Measurements from ENCODE around the gene BCL2L14. TPM values are rescaled to one million over a fixed set of nuclear protein-coding genes. Genes with fewer than 3 reads are reported as not detected.

BCL2L14 gene
- total and polyA plus RNA-seq, 2 experiments from 2014 or later, result 4.9 to 17.8 TPM

- Histone ChIP-seq H3K4me2 (no peak overlapping the region), H3K27me3 (no peaks in the 10 kb centered on the region), H4K20me1 (ENCODE audit: insufficient read depth, poor library complexity, severe bottlenecking) (no peaks in the 10 kb centered on the region), H3K79me2 (no peaks in the 10 kb centered on the region), H3K4me1 (ENCODE audit: insufficient read depth) (peaks cover 7% of the 10 kb centered on the region), H3K4me3 (no peak overlapping the region), H3K27ac (no peak overlapping the region), H2AFZ (no peak overlapping the region), H3K9me3 (ENCODE audit: low read depth) (no peaks in the 10 kb centered on the region), H3K9me2 (replicated peaks; ENCODE audit: insufficient read depth) (no peaks in the 10 kb centered on the region), H3K36me3 (replicated peaks; ENCODE audit: insufficient read depth, low read depth) (no peaks in the 10 kb centered on the region)
- DNase-seq (ENCODE audit: low spot score), result no peak
- TF ChIP-seq EZH2 (IDR thresholded peaks at IDR 0.05; ENCODE audit: borderline replicate concordance), result no peak
- TF ChIP-seq CTCF (IDR thresholded peaks at IDR 0.05; ENCODE audit: poor library complexity), result no peak
- no peak for TF ChIP-seq EZH2phosphoT487 (IDR thresholded peaks at IDR 0.05; ENCODE audit: low read depth, severe bottlenecking, unreplicated experiment)
- WGBS (ENCODE audit: low lambda C conversion rate, missing lambda C conversion rate), result 89% methylated on average over 8 of the region's 8 CpGs
Measured at GRCh38 chr12:12083688-12084087, 12.9 kb downstream of the BCL2L14 start.

- no peak overlapping the region for H3K4me2 ChIP-seq
- no peak for DNase-seq (ENCODE audit: low spot score)
- no peak overlapping the region for H2AFZ ChIP-seq
- WGBS (ENCODE audit: low lambda C conversion rate, missing lambda C conversion rate), result 67% methylated on average over 5 of the region's 5 CpGs
- no peak overlapping the region for H3K27ac ChIP-seq
- H3K27me3 ChIP-seq, result no peaks in the 10 kb centered on the region
- H3K79me2 ChIP-seq, result no peaks in the 10 kb centered on the region
- TF ChIP-seq CTCF (IDR thresholded peaks at IDR 0.05; ENCODE audit: poor library complexity) (no peak), EZH2phosphoT487 (IDR thresholded peaks at IDR 0.05; ENCODE audit: low read depth, severe bottlenecking, unreplicated experiment) (no peak), EZH2 (IDR thresholded peaks at IDR 0.05; ENCODE audit: borderline replicate concordance) (no peak)
- H3K9me3 ChIP-seq (ENCODE audit: low read depth), result no peaks in the 10 kb centered on the region
- no peak overlapping the region for H3K4me3 ChIP-seq
- H3K36me3 ChIP-seq (replicated peaks; ENCODE audit: insufficient read depth, low read depth), result no peaks in the 10 kb centered on the region
- H3K4me1 ChIP-seq (ENCODE audit: insufficient read depth), result peaks cover 7% of the 10 kb centered on the region
- no peaks in the 10 kb centered on the region for H4K20me1 ChIP-seq (ENCODE audit: insufficient read depth, poor library complexity, severe bottlenecking)
- no peaks in the 10 kb centered on the region for H3K9me2 ChIP-seq (replicated peaks; ENCODE audit: insufficient read depth)
Measured at GRCh38 chr12:12086362-12086761, 15.6 kb downstream of the BCL2L14 start.

GRCh38 chr12:12086973-12087692 lies 16.4 kb downstream of the BCL2L14 start:
- no peak overlapping the region for H3K4me3 ChIP-seq
- no peaks in the 10 kb centered on the region for H3K9me3 ChIP-seq (ENCODE audit: low read depth)
- no peaks in the 10 kb centered on the region for H3K9me2 ChIP-seq (replicated peaks; ENCODE audit: insufficient read depth)
- 82% methylated on average over 9 of the region's 9 CpGs for WGBS (ENCODE audit: low lambda C conversion rate, missing lambda C conversion rate)
- H2AFZ ChIP-seq, result no peak overlapping the region
- no peak for DNase-seq (ENCODE audit: low spot score)
- H3K4me1 ChIP-seq (ENCODE audit: insufficient read depth), result peaks cover 6% of the 10 kb centered on the region
- TF ChIP-seq EZH2phosphoT487 (IDR thresholded peaks at IDR 0.05; ENCODE audit: low read depth, severe bottlenecking, unreplicated experiment) (no peak), CTCF (IDR thresholded peaks at IDR 0.05; ENCODE audit: poor library complexity) (no peak), EZH2 (IDR thresholded peaks at IDR 0.05; ENCODE audit: borderline replicate concordance) (no peak)
- H4K20me1 ChIP-seq (ENCODE audit: insufficient read depth, poor library complexity, severe bottlenecking), result no peaks in the 10 kb centered on the region
- H3K4me2 ChIP-seq, result no peak overlapping the region
- no peak overlapping the region for H3K27ac ChIP-seq
- no peaks in the 10 kb centered on the region for H3K79me2 ChIP-seq
- no peaks in the 10 kb centered on the region for H3K36me3 ChIP-seq (replicated peaks; ENCODE audit: insufficient read depth, low read depth)
- H3K27me3 ChIP-seq, result no peaks in the 10 kb centered on the region

Data from hepatocyte (in vitro differentiated cells).